Measurements from ENCODE around the gene AKIP1. TPM values are rescaled to one million over a fixed set of nuclear protein-coding genes. Genes with fewer than 3 reads are reported as not detected.

The AKIP1 gene
- total RNA-seq, 2 donors from 2014 or later: 28.8 to 58.7 TPM

DNA sequence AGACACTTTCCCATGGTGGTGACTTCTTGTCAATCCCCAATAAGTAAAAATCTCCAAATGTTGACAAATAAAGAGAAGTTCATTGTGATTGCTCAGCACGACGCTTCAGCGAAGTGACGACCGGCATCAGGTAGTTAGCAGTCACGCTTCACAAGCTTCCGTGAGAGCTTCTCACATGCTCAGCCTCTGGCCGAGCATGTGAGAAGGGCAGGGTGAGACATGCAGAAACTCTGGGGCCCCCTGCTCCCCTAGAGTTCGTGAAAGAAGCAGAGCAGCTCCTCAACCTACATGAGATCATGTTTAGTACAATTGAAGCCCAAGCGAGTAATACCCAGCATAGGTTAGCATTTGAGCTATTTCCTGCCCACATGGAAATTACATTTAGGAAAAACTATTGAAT lies 26.2 kb downstream of the AKIP1 start:
- TF ChIP-seq, protein P1, sequence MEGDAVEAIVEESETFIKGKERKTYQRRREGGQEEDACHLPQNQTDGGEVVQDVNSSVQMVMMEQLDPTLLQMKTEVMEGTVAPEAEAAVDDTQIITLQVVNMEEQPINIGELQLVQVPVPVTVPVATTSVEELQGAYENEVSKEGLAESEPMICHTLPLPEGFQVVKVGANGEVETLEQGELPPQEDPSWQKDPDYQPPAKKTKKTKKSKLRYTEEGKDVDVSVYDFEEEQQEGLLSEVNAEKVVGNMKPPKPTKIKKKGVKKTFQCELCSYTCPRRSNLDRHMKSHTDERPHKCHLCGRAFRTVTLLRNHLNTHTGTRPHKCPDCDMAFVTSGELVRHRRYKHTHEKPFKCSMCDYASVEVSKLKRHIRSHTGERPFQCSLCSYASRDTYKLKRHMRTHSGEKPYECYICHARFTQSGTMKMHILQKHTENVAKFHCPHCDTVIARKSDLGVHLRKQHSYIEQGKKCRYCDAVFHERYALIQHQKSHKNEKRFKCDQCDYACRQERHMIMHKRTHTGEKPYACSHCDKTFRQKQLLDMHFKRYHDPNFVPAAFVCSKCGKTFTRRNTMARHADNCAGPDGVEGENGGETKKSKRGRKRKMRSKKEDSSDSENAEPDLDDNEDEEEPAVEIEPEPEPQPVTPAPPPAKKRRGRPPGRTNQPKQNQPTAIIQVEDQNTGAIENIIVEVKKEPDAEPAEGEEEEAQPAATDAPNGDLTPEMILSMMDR (IDR thresholded peaks at IDR 0.05): no peak
- DNase-seq (ENCODE audit: low spot score) (no peak), ATAC-seq (ENCODE audit: insufficient number of reproducible peaks, low FRiP score, low read depth) (no peak)
- Histone ChIP-seq H3K4me1 (ENCODE audit: control insufficient read depth in 1 of 2, low read depth in 2 of 2) (no peaks in the 10 kb centered on the region), H3K9me3 (no peaks in the 10 kb centered on the region), H3K27ac (no peak overlapping the region), H3K4me3 (no peak overlapping the region), H3K36me3 (no peaks in the 10 kb centered on the region), H3K27me3 (replicated peaks; ENCODE audit: insufficient read depth) (no peaks in the 10 kb centered on the region)

DNA sequence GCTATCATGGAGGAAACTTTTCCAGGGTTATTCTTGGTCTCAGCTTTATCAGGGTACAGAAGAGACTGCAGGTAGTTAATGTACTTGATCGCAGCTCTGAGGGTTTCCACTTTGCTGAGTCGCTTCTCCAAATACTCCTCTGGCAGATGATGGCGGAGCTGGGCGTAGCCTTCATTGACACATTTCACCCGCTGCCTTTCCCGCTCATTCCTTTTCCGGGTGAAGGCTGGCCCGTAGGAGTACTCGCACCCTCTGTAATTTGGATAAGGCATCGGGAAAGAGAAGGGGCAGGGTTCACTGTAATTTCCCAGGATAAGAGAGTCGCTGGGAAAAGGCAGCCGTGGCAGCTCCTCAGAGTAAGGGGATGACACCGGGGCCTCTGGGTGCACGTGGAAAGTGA lies 26.7 kb downstream of the AKIP1 start:
- no peaks in the 10 kb centered on the region for H3K36me3 ChIP-seq
- DNase-seq (ENCODE audit: low spot score): no peak
- H3K4me3 ChIP-seq: no peak overlapping the region
- no peaks in the 10 kb centered on the region for H3K9me3 ChIP-seq
- TF ChIP-seq, protein P1 (IDR thresholded peaks at IDR 0.05): no peak
- H3K4me1 ChIP-seq (ENCODE audit: control insufficient read depth in 1 of 2, low read depth in 2 of 2): no peaks in the 10 kb centered on the region
- H3K27ac ChIP-seq: no peak overlapping the region
- H3K27me3 ChIP-seq (replicated peaks; ENCODE audit: insufficient read depth): no peaks in the 10 kb centered on the region
- ATAC-seq (ENCODE audit: insufficient number of reproducible peaks, low FRiP score, low read depth): no peak

DNA sequence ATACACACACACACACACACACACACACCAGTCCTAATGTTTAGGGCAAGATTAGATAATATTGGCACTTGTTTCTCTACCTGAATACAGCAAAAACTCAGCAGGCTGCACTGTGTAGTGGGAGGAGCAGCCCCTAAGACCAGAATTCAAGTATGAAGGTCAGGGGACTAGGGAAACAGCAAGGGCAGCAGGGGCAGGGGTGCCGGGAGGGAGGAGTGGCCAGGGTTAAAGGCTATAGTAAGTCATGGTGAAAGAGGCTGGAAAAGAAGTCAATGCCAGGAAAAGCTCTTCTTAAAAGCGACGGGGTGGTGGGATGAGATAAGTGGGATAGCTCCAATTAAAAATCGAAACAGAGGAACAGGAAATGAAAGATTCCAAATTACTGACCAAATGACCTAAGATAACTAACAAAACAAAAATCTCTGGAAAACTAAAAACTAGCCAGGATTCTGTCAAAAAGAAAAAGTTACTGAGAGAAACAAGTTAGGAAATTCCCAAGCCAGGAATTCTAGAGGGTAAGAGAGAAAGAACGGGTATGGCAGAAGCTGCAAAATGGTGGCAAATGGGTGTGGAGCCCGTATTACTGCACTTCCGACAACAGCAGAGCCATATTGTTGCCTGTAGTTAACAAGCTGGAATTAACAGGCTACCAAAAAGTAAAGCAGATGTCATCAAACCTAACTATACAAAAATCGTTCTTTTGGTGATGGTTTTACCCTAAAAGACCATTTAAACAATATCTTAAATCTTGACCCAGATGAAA lies 30.5 kb downstream of the AKIP1 start:
- H3K9me3 ChIP-seq: no peaks in the 10 kb centered on the region
- H3K27me3 ChIP-seq (replicated peaks; ENCODE audit: insufficient read depth): no peaks in the 10 kb centered on the region
- no peaks in the 10 kb centered on the region for H3K36me3 ChIP-seq
- no peaks in the 10 kb centered on the region for H3K4me1 ChIP-seq (ENCODE audit: control insufficient read depth in 1 of 2, low read depth in 2 of 2)
- H3K4me3 ChIP-seq: no peak overlapping the region
- H3K27ac ChIP-seq: no peak overlapping the region
- DNase-seq (ENCODE audit: low spot score) (no peak), ATAC-seq (ENCODE audit: insufficient number of reproducible peaks, low FRiP score, low read depth) (no peak)
- TF ChIP-seq, protein P1 (IDR thresholded peaks at IDR 0.05): no peak

DNA sequence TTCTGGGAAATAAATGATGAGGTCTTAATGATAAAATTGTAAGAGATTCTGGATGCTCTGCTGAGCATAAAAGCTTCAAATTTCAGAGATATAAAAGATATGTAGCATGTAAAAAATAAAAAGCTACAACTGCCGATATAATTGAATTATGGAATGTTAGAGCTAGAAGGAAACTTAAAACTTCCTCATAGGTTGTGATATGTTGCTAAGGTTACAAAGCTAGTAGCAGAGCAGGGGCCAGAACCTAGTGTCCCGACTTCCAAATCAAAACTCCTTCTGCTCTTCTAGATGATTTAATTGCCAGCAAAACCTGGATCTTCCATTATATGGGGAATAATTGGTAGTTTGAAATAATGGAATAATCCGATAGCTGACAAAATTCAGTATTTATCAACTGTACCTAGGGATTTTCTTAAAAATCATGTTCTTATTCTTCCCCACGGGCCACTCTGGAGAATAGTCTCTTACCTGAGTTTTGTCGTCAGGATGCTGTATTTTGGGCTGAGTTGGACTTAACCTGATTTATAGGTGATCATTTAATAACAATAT lies 31.6 kb downstream of the AKIP1 start, which contains the start of gene ASCL3:
Gene ASCL3 (minus strand): TSS at position 499 of the 549 bp plus-strand sequence. CDS start 4,855 bp downstream, outside the sequence.
- DNase-seq (ENCODE audit: low spot score): no peak
- Histone ChIP-seq H3K27me3 (replicated peaks; ENCODE audit: insufficient read depth) (no peaks in the 10 kb centered on the region), H3K4me1 (ENCODE audit: control insufficient read depth in 1 of 2, low read depth in 2 of 2) (no peaks in the 10 kb centered on the region), H3K9me3 (no peaks in the 10 kb centered on the region), H3K36me3 (peaks cover 6% of the 10 kb centered on the region), H3K4me3 (no peak within 1 kb of the TSS), H3K27ac (no peak within 1 kb of the TSS)
- no peak for ATAC-seq (ENCODE audit: insufficient number of reproducible peaks, low FRiP score, low read depth)
- TF ChIP-seq, protein P1 (IDR thresholded peaks at IDR 0.05): no peak

DNA sequence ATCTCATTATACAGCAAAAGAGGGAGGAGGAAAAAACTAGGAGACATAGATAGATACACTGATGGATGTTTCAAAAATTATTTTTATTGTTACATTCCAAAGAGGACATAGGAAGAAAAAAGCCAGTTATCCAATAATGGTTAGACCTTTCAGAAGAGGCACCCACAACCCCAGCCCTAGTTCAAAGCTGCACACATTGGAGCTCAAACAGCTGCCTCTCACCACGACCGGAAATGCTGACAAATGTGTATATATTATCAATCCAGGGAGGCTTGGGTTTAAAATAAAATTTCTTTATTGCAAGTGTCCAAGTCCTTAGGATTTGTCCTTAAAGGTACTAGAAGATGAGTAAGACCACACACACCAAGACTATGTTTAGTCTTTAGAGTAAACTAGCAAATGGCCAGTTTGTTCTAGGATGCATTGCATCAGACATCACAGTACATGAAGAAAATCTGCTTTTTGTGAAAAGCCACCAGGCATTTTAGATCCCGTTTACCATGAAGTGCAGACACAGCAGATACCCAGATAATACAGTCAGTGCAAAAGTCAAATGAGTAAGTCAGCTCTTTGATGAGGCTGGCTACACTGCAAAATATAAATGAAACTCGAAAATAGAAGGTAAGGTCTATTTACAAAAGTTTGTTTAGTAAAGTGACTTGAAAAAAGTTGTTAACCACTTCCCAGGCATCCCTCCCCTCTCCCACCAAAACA lies 36.4 kb downstream of the AKIP1 start:
- peaks cover 21% of the 10 kb centered on the region for H3K36me3 ChIP-seq
- no peaks in the 10 kb centered on the region for H3K4me1 ChIP-seq (ENCODE audit: control insufficient read depth in 1 of 2, low read depth in 2 of 2)
- no peak overlapping the region for H3K27ac ChIP-seq
- DNase-seq (ENCODE audit: low spot score) (no peak), ATAC-seq (ENCODE audit: insufficient number of reproducible peaks, low FRiP score, low read depth) (no peak)
- TF ChIP-seq, protein P1 (IDR thresholded peaks at IDR 0.05): no peak
- H3K9me3 ChIP-seq: no peaks in the 10 kb centered on the region
- H3K4me3 ChIP-seq: no peak overlapping the region
- no peaks in the 10 kb centered on the region for H3K27me3 ChIP-seq (replicated peaks; ENCODE audit: insufficient read depth)

Data from thoracic aorta (tissue), 2 donors.